Measurements from ENCODE around the gene ATP6V1A. TPM values are rescaled to one million over a fixed set of nuclear protein-coding genes. Genes with fewer than 3 reads are reported as not detected.

The ATP6V1A gene
- polyA plus RNA-seq, 3 donors: 97.7 to 103 (median 103) TPM

Other genes starting within 250 kb of the ATP6V1A start
- 10 to 100 TPM; 26.6 to 28.8 (median 27.5) TPM for gene SPICE1, start 231.9 kb upstream of the ATP6V1A start, polyA plus RNA-seq (ENCODE audit: insufficient read length in 3 of 3)
- gene SIDT1, start 214.5 kb upstream of the ATP6V1A start, polyA plus RNA-seq (ENCODE audit: insufficient read length in 3 of 3): 1 to 10 TPM; 2.2 to 3.0 (median 2.6) TPM
- gene USF3, start 50.4 kb upstream of the ATP6V1A start, polyA plus RNA-seq (ENCODE audit: insufficient read length in 3 of 3): 10 to 100 TPM; 18.7 to 20.4 (median 19.0) TPM
- gene NAA50, start 786 bp upstream of the ATP6V1A start, polyA plus RNA-seq (ENCODE audit: insufficient read length in 3 of 3): 100 to 1,000 TPM; 140 to 145 (median 145) TPM
- 10 to 100 TPM; 19.7 to 38.6 (median 24.1) TPM for gene GRAMD1C, start 91.8 kb downstream of the ATP6V1A start, polyA plus RNA-seq (ENCODE audit: insufficient read length in 3 of 3)
- 10 to 100 TPM; 10.1 to 11.4 (median 10.8) TPM for gene ZDHHC23, start 201.0 kb downstream of the ATP6V1A start, polyA plus RNA-seq (ENCODE audit: insufficient read length in 3 of 3)

All from right renal cortex interstitium (tissue), 3 donors.